HG03025 (cell line): ENCODE measurements around the gene ELMO2.

ENCODE experiments used
- ATAC-seq: cut with Tn5 transposase; IDR thresholded peaks from one replicate; pipeline ENCODE4 v1.9.1; 2021; ENCODE audit warnings: mild to moderate bottlenecking, moderate library complexity; ENCODE audit not compliant: unreplicated experiment, low FRiP score

The ELMO2 gene

GRCh38 chr20:46406200-46406985 lies at the start of gene ELMO2:
TSS of gene ELMO2 (minus strand) at chr20:46406615. CDS start at chr20:46394482, 12,133 bp downstream.
- peak; percentile 79 for ATAC-seq

GRCh38 chr20:46455729-46456128 lies 49.3 kb upstream of the ELMO2 start:
- ATAC-seq: no peak

- ATAC-seq: no peak
These were observed 40.4 kb upstream of the ELMO2 start for GRCh38 chr20:46446851-46447250.

- no peak for ATAC-seq
These were observed 33.4 kb upstream of the ELMO2 start for GRCh38 chr20:46439837-46440236.

- ATAC-seq: no peak
These were observed 31.8 kb upstream of the ELMO2 start for GRCh38 chr20:46438156-46438750.

GRCh38 chr20:46435146-46435545 lies 28.7 kb upstream of the ELMO2 start:
- no peak for ATAC-seq

GRCh38 chr20:46434597-46434996 lies 28.2 kb upstream of the ELMO2 start:
- no peak for ATAC-seq

GRCh38 chr20:46433051-46433450 lies 26.6 kb upstream of the ELMO2 start:
- ATAC-seq: no peak

GRCh38 chr20:46430921-46431712 lies 24.7 kb upstream of the ELMO2 start:
- ATAC-seq: no peak

GRCh38 chr20:46427384-46427783 lies 21.0 kb upstream of the ELMO2 start:
- no peak for ATAC-seq

- ATAC-seq: no peak
These were observed 17.6 kb upstream of the ELMO2 start for GRCh38 chr20:46423882-46424482.

- no peak for ATAC-seq
These were observed 16.9 kb upstream of the ELMO2 start for GRCh38 chr20:46423342-46423741.

GRCh38 chr20:46420878-46421277 lies 14.5 kb upstream of the ELMO2 start:
- ATAC-seq: no peak

- no peak for ATAC-seq
These were observed 13.5 kb upstream of the ELMO2 start for GRCh38 chr20:46419882-46420281.

- ATAC-seq: no peak
These were observed 10.4 kb upstream of the ELMO2 start for GRCh38 chr20:46416839-46417238.

- ATAC-seq: no peak
These were observed 10.0 kb upstream of the ELMO2 start for GRCh38 chr20:46416421-46416820.

GRCh38 chr20:46415773-46416172 lies 9.4 kb upstream of the ELMO2 start:
- no peak for ATAC-seq

GRCh38 chr20:46414608-46415007 lies 8.2 kb upstream of the ELMO2 start:
- no peak for ATAC-seq

GRCh38 chr20:46411637-46412036 lies 5.2 kb upstream of the ELMO2 start:
- ATAC-seq: no peak

- no peak for ATAC-seq
These were observed 1.9 kb upstream of the ELMO2 start for GRCh38 chr20:46408281-46408731.

GRCh38 chr20:46407671-46407996 lies 1.2 kb upstream of the ELMO2 start:
- ATAC-seq: no peak
